Measurements from ENCODE around the gene ARNT2.

The ARNT2 gene

GRCh38 chr15:80404057-80404760 is at the start of gene ARNT2:
Gene ARNT2, plus strand, starts transcription at chr15:80404382. Its CDS starts 134 bp downstream, at chr15:80404516.
- no peak for TF ChIP-seq CTCF (conservative IDR thresholded peaks at IDR 0.05; ENCODE audit: control insufficient read depth, insufficient read depth, low read depth, low read length)
- no peak for DNase-seq (ENCODE audit: low read depth)
- H3K4me3 ChIP-seq (ENCODE audit: control insufficient read depth, low read depth, low read length), result peak within 1 kb of the TSS; percentile 9

GRCh38 chr15:80367094-80367493 is 37.1 kb upstream of the ARNT2 start:
- peak; percentile 35 for DNase-seq (ENCODE audit: low read depth)
- no peak overlapping the region for H3K4me3 ChIP-seq (ENCODE audit: control insufficient read depth, low read depth, low read length)
- peak; percentile 29 for TF ChIP-seq CTCF (conservative IDR thresholded peaks at IDR 0.05; ENCODE audit: control insufficient read depth, insufficient read depth, low read depth, low read length)

GRCh38 chr15:80367661-80368060 is 36.5 kb upstream of the ARNT2 start:
- H3K4me3 ChIP-seq (ENCODE audit: control insufficient read depth, low read depth, low read length), result no peak overlapping the region

GRCh38 chr15:80371924-80372323 is 32.3 kb upstream of the ARNT2 start:
- DNase-seq (ENCODE audit: low read depth), result no peak
- H3K4me3 ChIP-seq (ENCODE audit: control insufficient read depth, low read depth, low read length), result no peak overlapping the region
- TF ChIP-seq CTCF (conservative IDR thresholded peaks at IDR 0.05; ENCODE audit: control insufficient read depth, insufficient read depth, low read depth, low read length), result no peak

More at GRCh38 chr15:80367661-80368060, 36.5 kb upstream of the ARNT2 start:
- TF ChIP-seq CTCF (conservative IDR thresholded peaks at IDR 0.05; ENCODE audit: control insufficient read depth, insufficient read depth, low read depth, low read length), result no peak
- peak; percentile 4 for DNase-seq (ENCODE audit: low read depth)

- H3K4me3 ChIP-seq (ENCODE audit: control insufficient read depth, low read depth, low read length), result no peak overlapping the region
- DNase-seq (ENCODE audit: low read depth), result no peak
- TF ChIP-seq CTCF (conservative IDR thresholded peaks at IDR 0.05; ENCODE audit: control insufficient read depth, insufficient read depth, low read depth, low read length), result no peak
These were observed 29.7 kb upstream of the ARNT2 start for GRCh38 chr15:80374441-80374840.

GRCh38 chr15:80375968-80376891 is 28.0 kb upstream of the ARNT2 start:
- no peak for DNase-seq (ENCODE audit: low read depth)
- TF ChIP-seq CTCF (conservative IDR thresholded peaks at IDR 0.05; ENCODE audit: control insufficient read depth, insufficient read depth, low read depth, low read length), result no peak
- no peak overlapping the region for H3K4me3 ChIP-seq (ENCODE audit: control insufficient read depth, low read depth, low read length)

Data from fibroblast of mammary gland (primary cell).